ENCODE measurements around the gene HS3ST4. TPM values are rescaled to one million over a fixed set of nuclear protein-coding genes. Genes with fewer than 3 reads are reported as not detected.

HS3ST4 gene
- total and polyA plus RNA-seq, 2 of the 8 experiments (the other 6 are each of a cell fraction or from before 2014, with no cell fraction given): 1.9 to 3.3 TPM

DNA sequence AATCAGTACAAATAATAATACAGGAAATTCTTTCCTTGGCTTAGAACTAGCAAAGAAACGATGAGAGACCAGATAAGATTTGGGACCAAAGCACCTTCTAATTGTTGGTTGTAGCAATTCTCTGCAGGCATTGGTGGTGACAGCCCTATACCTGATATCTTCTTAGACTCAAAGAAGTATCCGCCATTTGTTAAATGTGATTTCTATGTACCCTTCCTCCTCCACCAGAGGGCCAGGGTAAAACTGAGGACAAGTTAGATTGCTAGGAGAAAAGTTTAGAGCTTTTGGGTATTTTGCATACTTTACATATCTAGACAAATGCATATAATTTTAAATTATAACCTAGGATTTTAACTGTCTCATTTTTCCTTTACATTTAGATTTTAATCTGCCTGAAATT, 304.3 kb downstream of the HS3ST4 start:
- H3K4ac ChIP-seq (replicated peaks; ENCODE audit: insufficient read length, low read depth, low read length): no peak overlapping the region
- TF ChIP-seq POU5F1 (IDR thresholded peaks at IDR 0.05; ENCODE audit: low read depth, low read length): no peak
- no peak for TF ChIP-seq RFX5 (IDR thresholded peaks at IDR 0.05; ENCODE audit: borderline replicate concordance, low read depth, low read length)
- peak; percentile 60; the same call in 1 of the 2 replicates for TF ChIP-seq YY1 (IDR thresholded peaks at IDR 0.05; ENCODE audit: low read depth, low read length)
- no peak for TF ChIP-seq TEAD4 (IDR thresholded peaks at IDR 0.05; ENCODE audit: low read depth, low read length)
- TF ChIP-seq, protein P1, sequence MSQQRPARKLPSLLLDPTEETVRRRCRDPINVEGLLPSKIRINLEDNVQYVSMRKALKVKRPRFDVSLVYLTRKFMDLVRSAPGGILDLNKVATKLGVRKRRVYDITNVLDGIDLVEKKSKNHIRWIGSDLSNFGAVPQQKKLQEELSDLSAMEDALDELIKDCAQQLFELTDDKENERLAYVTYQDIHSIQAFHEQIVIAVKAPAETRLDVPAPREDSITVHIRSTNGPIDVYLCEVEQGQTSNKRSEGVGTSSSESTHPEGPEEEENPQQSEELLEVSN (IDR thresholded peaks at IDR 0.05): no peak
- TF ChIP-seq SIX5 (IDR thresholded peaks at IDR 0.05; ENCODE audit: low read depth, low read length): no peak
- TF ChIP-seq, protein P2, sequence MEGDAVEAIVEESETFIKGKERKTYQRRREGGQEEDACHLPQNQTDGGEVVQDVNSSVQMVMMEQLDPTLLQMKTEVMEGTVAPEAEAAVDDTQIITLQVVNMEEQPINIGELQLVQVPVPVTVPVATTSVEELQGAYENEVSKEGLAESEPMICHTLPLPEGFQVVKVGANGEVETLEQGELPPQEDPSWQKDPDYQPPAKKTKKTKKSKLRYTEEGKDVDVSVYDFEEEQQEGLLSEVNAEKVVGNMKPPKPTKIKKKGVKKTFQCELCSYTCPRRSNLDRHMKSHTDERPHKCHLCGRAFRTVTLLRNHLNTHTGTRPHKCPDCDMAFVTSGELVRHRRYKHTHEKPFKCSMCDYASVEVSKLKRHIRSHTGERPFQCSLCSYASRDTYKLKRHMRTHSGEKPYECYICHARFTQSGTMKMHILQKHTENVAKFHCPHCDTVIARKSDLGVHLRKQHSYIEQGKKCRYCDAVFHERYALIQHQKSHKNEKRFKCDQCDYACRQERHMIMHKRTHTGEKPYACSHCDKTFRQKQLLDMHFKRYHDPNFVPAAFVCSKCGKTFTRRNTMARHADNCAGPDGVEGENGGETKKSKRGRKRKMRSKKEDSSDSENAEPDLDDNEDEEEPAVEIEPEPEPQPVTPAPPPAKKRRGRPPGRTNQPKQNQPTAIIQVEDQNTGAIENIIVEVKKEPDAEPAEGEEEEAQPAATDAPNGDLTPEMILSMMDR (IDR thresholded peaks at IDR 0.05; ENCODE audit: control extremely low read depth in 1 of 3, insufficient read depth in 1 of 3, low read depth in 1 of 3, low read length in 3 of 3): peak in 2 of 3 experiments; percentile 15 to 36; a peak in 2 of 4 replicates
- TF ChIP-seq HDAC6 (IDR thresholded peaks at IDR 0.05; ENCODE audit: low read depth, low read length): no peak
- peak; percentile 52 to 62 for TF ChIP-seq RAD21 (IDR thresholded peaks at IDR 0.05 in 1 of 2, conservative IDR thresholded peaks at IDR 0.05 in 1 of 2; ENCODE audit: low read depth in 2 of 2, low read length in 2 of 2)
- TF ChIP-seq SP1 (IDR thresholded peaks at IDR 0.05; ENCODE audit: low read depth, low read length): no peak
- TF ChIP-seq, protein P3, sequence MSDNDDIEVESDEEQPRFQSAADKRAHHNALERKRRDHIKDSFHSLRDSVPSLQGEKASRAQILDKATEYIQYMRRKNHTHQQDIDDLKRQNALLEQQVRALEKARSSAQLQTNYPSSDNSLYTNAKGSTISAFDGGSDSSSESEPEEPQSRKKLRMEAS (IDR thresholded peaks at IDR 0.05): no peak

More for the DNA sequence above, 304.3 kb downstream of the HS3ST4 start:
- Histone ChIP-seq H3K14ac (ENCODE audit: insufficient read length) (no peak overlapping the region), H3K27ac (ENCODE audit: low read depth, low read length) (no peak overlapping the region), H4K8ac (ENCODE audit: extremely low read depth, insufficient read depth, low read length) (no peak overlapping the region), H4K91ac (replicated peaks; ENCODE audit: insufficient read length, low read length) (no peak overlapping the region), H2BK5ac (ENCODE audit: low read depth, low read length) (no peak overlapping the region), H4K5ac (ENCODE audit: insufficient read length, low read depth, low read length) (no peak overlapping the region), H2AK5ac (ENCODE audit: low read depth, low read length) (no peak overlapping the region), H3K4me1 (replicated peaks in 1 of 4; ENCODE audit: control insufficient read depth in 3 of 4, insufficient read depth in 4 of 4, low read length in 3 of 4) (no peaks in the 10 kb centered on the region), H3K23ac (ENCODE audit: insufficient read length) (no peak overlapping the region), H3K79me1 (ENCODE audit: low read depth, low read length) (no peaks in the 10 kb centered on the region), H3K36me3 (ENCODE audit: control insufficient read depth in 2 of 4, insufficient read depth in 4 of 4, low read length in 3 of 4) (no peaks in the 10 kb centered on the region; a peak in 1 of 8 replicates), H2BK12ac (ENCODE audit: low read depth, low read length) (no peak overlapping the region), H4K20me1 (replicated peaks in 1 of 2; ENCODE audit: control insufficient read depth in 1 of 2, insufficient read depth in 2 of 2, low read length in 2 of 2) (no peaks in the 10 kb centered on the region), H3K4me3 (ENCODE audit: extremely low read depth in 1 of 4, insufficient read depth in 2 of 4, low read depth in 3 of 4, low read length in 4 of 4) (no peak overlapping the region), H2BK120ac (replicated peaks; ENCODE audit: low read depth, low read length) (no peak overlapping the region), H3K79me2 (ENCODE audit: control insufficient read depth in 1 of 2, insufficient read depth in 2 of 2, low read length in 2 of 2) (no peaks in the 10 kb centered on the region; a peak in 1 of 4 replicates), H3K9me3 (ENCODE audit: insufficient read depth in 2 of 2, low read depth in 1 of 2, low read length in 1 of 2) (no peaks in the 10 kb centered on the region), H3K18ac (ENCODE audit: extremely low read depth, low read length) (no peak overlapping the region), H3K9ac (replicated peaks in 1 of 4; ENCODE audit: extremely low read depth in 1 of 4, low read depth in 3 of 4, low read length in 3 of 4) (no peak overlapping the region), H2BK20ac (ENCODE audit: low read length) (no peak overlapping the region), H2BK15ac (ENCODE audit: low read length) (no peak overlapping the region), H3K4me2 (ENCODE audit: insufficient read depth in 1 of 2, low read depth in 2 of 2, low read length in 2 of 2) (no peak overlapping the region), H3K23me2 (ENCODE audit: low read depth, low read length) (no peaks in the 10 kb centered on the region), H3K56ac (replicated peaks; ENCODE audit: insufficient read length, low read depth, low read length) (no peak overlapping the region), H3K27me3 (replicated peaks in 1 of 4; ENCODE audit: control insufficient read depth in 3 of 4, extremely low read depth in 1 of 4, insufficient read depth in 3 of 4, low read length in 3 of 4) (no peaks in the 10 kb centered on the region), H2AFZ (ENCODE audit: low read length) (no peak overlapping the region)
- POLR2A ChIA-PET (ENCODE audit: partially characterized antibody): no interaction called here
- WGBS, 2 experiments (ENCODE audit: extremely low coverage in 1 of 2, insufficient coverage in 1 of 2, insufficient read length in 1 of 2, insufficient replicate concordance in 2 of 2, low coverage in 1 of 2, low lambda C conversion rate in 2 of 2, missing lambda C conversion rate in 1 of 2): 75% methylated on average over 2 of the region's 2 CpGs; no CpG with 5 or more reads in 1 of the 2 experiments
- FAIRE-seq (no peak), DNase-seq (ENCODE audit: low read depth in 1 of 2, low spot score in 2 of 2) (no peak)
- CTCF ChIA-PET (ENCODE audit: partially characterized antibody): interaction anchor here (0.6 kb wide), 2 partner anchors 12 to 36 kb away, joined by 3 read pairs; no protein-coding TSS in a partner anchor
